A549 (cell line): Measurements from ENCODE around the gene CYB5D1.

Source experiments
- MYC ChIP-seq: IDR thresholded peaks from 2 replicates; pipeline ENCODE4 v1.6.1; 2012; ENCODE audit warnings: mild to moderate bottlenecking, inconsistent platforms, low read length, improper control_type of control experiment, borderline replicate concordance
- POLR2A ChIP-seq: IDR thresholded peaks from 2 replicates; pipeline ENCODE4 v1.6.1; 2012; ENCODE audit warnings: mild to moderate bottlenecking, low read length
- RAD21 ChIP-seq, 2 experiments: fragments of >200 bp in 1 of 2; sonication (Bioruptor Twin) in 1 of 2; formaldehyde crosslinking in 1 of 2; IDR thresholded peaks in 1 of 2; conservative IDR thresholded peaks in 1 of 2; 2 replicates in 1 of 2; 3 replicates in 1 of 2; pipeline ENCODE4 v1.6.1; 2012 to 2018; ENCODE audit warnings: inconsistent platforms in 1 of 2
- USF2 ChIP-seq: fragments of 450-650 bp; IDR thresholded peaks from 2 replicates; pipeline ENCODE4 v1.6.1; 2014; ENCODE audit warnings: antibody characterized with exemption

GRCh38 chr17:7840441-7840840, 17.4 kb upstream of the CYB5D1 start:
- TF ChIP-seq MYC (no peak), RAD21 (conservative IDR thresholded peaks at IDR 0.05 in 1 of 2, IDR thresholded peaks at IDR 0.05 in 1 of 2) (no peak), POLR2A (no peak), USF2 (no peak)
